HEK293 (cell line): ENCODE measurements around the gene MCRIP2.

ENCODE experiments used
- ELK4 ChIP-seq: IDR thresholded peaks from 2 replicates; pipeline ENCODE4 v1.6.1; 2011; ENCODE audit warnings: mild to moderate bottlenecking, low read depth, low read length, borderline replicate concordance
- SP2 ChIP-seq: fragments of 450-650 bp; formaldehyde crosslinking; IDR thresholded peaks from 2 replicates; pipeline ENCODE4 v1.5.1; 2016; ENCODE audit warnings: missing biosample characterization, missing genetic modification characterization
- YY1 ChIP-seq: fragments of 450-650 bp; formaldehyde crosslinking; IDR thresholded peaks from 2 replicates; pipeline ENCODE4 v1.5.1; 2018; ENCODE audit warnings: missing biosample characterization, missing genetic modification characterization
- ZNF140 ChIP-seq: fragments of 450-650 bp; formaldehyde crosslinking; IDR thresholded peaks from 2 replicates; pipeline ENCODE4 v1.5.1; 2016; ENCODE audit warnings: missing biosample characterization, missing genetic modification characterization
- ZNF311 ChIP-seq: fragments of 450-650 bp; formaldehyde crosslinking; IDR thresholded peaks from 2 replicates; pipeline ENCODE4 v1.5.1; 2017; ENCODE audit warnings: missing biosample characterization, missing genetic modification characterization, borderline replicate concordance
- ZNF416 ChIP-seq: fragments of 450-650 bp; formaldehyde crosslinking; IDR thresholded peaks from 2 replicates; pipeline ENCODE4 v1.5.1; 2016; ENCODE audit warnings: missing biosample characterization, missing genetic modification characterization
- ZNF600 ChIP-seq: fragments of 450-650 bp; formaldehyde crosslinking; IDR thresholded peaks from 2 replicates; pipeline ENCODE4 v1.5.1; 2016; ENCODE audit warnings: missing biosample characterization, missing genetic modification characterization
- TF ChIP-seq, protein P1 (sequence below): fragments of 450-650 bp; formaldehyde crosslinking; IDR thresholded peaks from 2 replicates; pipeline ENCODE4 v1.5.1; 2016; ENCODE audit warnings: missing biosample characterization, missing genetic modification characterization
- TF ChIP-seq, protein P2 (sequence below): fragments of 450-650 bp; formaldehyde crosslinking; IDR thresholded peaks from 2 replicates; pipeline ENCODE4 v1.5.1; 2016; ENCODE audit warnings: missing biosample characterization, missing genetic modification characterization

DNA sequence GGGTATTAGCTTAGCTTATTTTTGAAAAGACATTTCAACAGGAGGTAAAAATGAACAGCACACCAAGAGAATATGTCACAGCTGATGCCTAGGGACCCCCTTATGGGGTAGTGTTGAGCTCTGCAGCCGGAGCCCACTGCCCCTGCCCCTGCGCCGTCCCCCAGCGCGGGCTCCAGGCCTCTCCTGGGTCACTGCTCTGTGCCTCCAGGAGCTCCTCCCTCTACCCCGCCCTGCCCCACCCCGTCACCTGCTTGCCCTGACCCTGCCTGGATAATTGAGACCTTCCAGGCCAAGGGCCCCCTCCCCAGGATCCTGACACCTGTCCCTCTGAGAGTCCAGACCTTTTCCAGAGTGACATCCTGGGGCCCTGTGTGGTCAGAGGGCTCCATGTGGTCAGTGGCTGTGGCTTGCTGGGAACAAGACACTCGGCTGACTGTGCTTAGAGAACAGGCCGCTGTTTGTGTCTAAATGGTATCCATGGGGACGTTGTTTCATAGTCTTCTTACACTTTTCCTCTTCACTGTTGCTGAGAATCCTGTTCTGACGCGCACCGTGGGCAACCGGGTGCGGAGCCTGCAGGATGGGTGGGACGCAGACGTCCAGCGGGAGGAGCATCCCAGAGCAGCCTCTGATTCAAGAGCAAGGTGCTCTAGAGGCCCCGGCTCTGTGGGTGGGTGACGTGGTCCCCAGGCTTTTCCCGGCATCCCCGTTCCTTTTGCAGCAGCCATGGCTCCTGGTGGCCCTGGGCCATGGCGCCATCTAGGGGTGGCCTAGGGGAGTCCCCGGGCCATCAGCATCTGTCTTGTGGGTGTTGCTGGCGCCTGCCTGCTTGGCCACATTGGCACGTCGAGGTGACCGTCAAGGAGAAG, 30.9 kb upstream of the MCRIP2 start:
- TF ChIP-seq, protein P1, sequence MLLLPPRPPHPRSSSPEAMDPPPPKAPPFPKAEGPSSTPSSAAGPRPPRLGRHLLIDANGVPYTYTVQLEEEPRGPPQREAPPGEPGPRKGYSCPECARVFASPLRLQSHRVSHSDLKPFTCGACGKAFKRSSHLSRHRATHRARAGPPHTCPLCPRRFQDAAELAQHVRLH: no peak
- TF ChIP-seq ZNF140 (tag by site-specific recombination) (no peak), ZNF311 (tag by site-specific recombination) (no peak), ZNF600 (tag by site-specific recombination) (no peak), ELK4 (no peak), SP2 (tag by site-specific recombination) (no peak), ZNF416 (tag by site-specific recombination) (no peak), YY1 (tag by site-specific recombination) (no peak)
- TF ChIP-seq, protein P2, sequence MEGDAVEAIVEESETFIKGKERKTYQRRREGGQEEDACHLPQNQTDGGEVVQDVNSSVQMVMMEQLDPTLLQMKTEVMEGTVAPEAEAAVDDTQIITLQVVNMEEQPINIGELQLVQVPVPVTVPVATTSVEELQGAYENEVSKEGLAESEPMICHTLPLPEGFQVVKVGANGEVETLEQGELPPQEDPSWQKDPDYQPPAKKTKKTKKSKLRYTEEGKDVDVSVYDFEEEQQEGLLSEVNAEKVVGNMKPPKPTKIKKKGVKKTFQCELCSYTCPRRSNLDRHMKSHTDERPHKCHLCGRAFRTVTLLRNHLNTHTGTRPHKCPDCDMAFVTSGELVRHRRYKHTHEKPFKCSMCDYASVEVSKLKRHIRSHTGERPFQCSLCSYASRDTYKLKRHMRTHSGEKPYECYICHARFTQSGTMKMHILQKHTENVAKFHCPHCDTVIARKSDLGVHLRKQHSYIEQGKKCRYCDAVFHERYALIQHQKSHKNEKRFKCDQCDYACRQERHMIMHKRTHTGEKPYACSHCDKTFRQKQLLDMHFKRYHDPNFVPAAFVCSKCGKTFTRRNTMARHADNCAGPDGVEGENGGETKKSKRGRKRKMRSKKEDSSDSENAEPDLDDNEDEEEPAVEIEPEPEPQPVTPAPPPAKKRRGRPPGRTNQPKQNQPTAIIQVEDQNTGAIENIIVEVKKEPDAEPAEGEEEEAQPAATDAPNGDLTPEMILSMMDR (tag by site-specific recombination): no peak
